Measurements from ENCODE around the gene FIGN.

DNA sequence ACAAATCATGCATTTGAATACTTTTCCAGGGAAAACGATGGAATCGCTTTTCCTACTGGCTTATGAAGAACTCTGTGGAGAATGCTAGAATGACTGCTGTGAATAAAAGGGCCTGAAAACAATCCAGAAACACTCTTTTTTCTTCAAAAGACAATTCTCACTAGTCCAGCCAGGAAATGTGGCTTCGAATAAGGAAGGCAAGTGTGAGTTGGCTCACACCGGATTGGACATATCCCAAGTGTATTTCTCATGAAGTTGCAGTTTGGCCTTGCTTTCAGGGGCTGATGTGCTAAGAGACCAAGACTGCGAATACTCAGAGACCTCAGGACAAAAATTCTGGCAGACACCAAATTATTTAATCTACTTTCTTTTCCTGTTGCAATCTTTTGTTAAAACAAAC lies 54.1 kb downstream of the FIGN start:
- TF ChIP-seq EZH2 (IDR thresholded peaks at IDR 0.05; ENCODE audit: insufficient read depth, poor library complexity, severe bottlenecking) (no peak), EZH2phosphoT487 (IDR thresholded peaks at IDR 0.05; ENCODE audit: insufficient read depth, low read depth) (no peak)
